HG03354 (cell line): ENCODE data around the gene ETV6.
A peak's percentile ranks its signal among the peaks of the same experiment; 100 is the strongest.

Experiments
- ATAC-seq: cut with Tn5 transposase; IDR thresholded peaks from one replicate; pipeline ENCODE4 v1.9.1; 2021; ENCODE audit warnings: mild to moderate bottlenecking; ENCODE audit not compliant: unreplicated experiment, poor library complexity, severe bottlenecking

Gene ETV6

GRCh38 chr12:11811008-11811407 lies 161.5 kb downstream of the ETV6 start:
- no peak for ATAC-seq

GRCh38 chr12:11812241-11812585 lies 162.7 kb downstream of the ETV6 start:
- peak; percentile 5 for ATAC-seq

- ATAC-seq: peak; percentile 77
Observed at GRCh38 chr12:11812586-11813437, 163.3 kb downstream of the ETV6 start.

- ATAC-seq: no peak
Observed at GRCh38 chr12:11813438-11813813, 164.0 kb downstream of the ETV6 start.

- no peak for ATAC-seq
Observed at GRCh38 chr12:11814374-11814773, 164.9 kb downstream of the ETV6 start.

- no peak for ATAC-seq
Observed at GRCh38 chr12:11815397-11815796, 165.9 kb downstream of the ETV6 start.

- no peak for ATAC-seq
Observed at GRCh38 chr12:11819643-11820042, 170.2 kb downstream of the ETV6 start.

GRCh38 chr12:11820476-11820875 lies 171.0 kb downstream of the ETV6 start:
- ATAC-seq: no peak

GRCh38 chr12:11821386-11822080 lies 172.1 kb downstream of the ETV6 start:
- ATAC-seq: peak; percentile 8

- ATAC-seq: peak; percentile 52
Observed at GRCh38 chr12:11822081-11822834, 172.8 kb downstream of the ETV6 start.

- ATAC-seq: no peak
Observed at GRCh38 chr12:11823043-11823442, 173.6 kb downstream of the ETV6 start.

- no peak for ATAC-seq
Observed at GRCh38 chr12:11823593-11823992, 174.1 kb downstream of the ETV6 start.

- ATAC-seq: no peak
Observed at GRCh38 chr12:11824069-11824468, 174.6 kb downstream of the ETV6 start.

- no peak for ATAC-seq
Observed at GRCh38 chr12:11824736-11825135, 175.3 kb downstream of the ETV6 start.

GRCh38 chr12:11825278-11825677 lies 175.8 kb downstream of the ETV6 start:
- no peak for ATAC-seq

GRCh38 chr12:11826574-11826973 lies 177.1 kb downstream of the ETV6 start:
- no peak for ATAC-seq

GRCh38 chr12:11827091-11828061 lies 177.9 kb downstream of the ETV6 start:
- no peak for ATAC-seq

- no peak for ATAC-seq
Observed at GRCh38 chr12:11829764-11830194, 180.3 kb downstream of the ETV6 start.

GRCh38 chr12:11830307-11830801 lies 180.9 kb downstream of the ETV6 start:
- no peak for ATAC-seq
